Pulmonary artery endothelial cell (primary cell): ENCODE results near the gene TMEM108. TPM values are rescaled to one million over a fixed set of nuclear protein-coding genes. Genes with fewer than 3 reads are reported as not detected.

Experiments used
- DNase-seq: peaks from one replicate; pipeline ENCODE4 v3.0.0-alpha.2; 2011; ENCODE audit warnings: low read depth, low spot score
- total RNA-seq: library from RNA; depleted of rRNA; stranded (reverse); fragments of >200 nt; gene quantifications from 2 replicates; pipeline ENCODE4 v1.2.3, GENCODE V29; 2014

The TMEM108 gene
- total RNA-seq, 1 donor from 2014 or later = 0.40 TPM

GRCh38 chr3:133054586-133054985 lies 16.4 kb downstream of the TMEM108 start:
- no peak for DNase-seq

DNA sequence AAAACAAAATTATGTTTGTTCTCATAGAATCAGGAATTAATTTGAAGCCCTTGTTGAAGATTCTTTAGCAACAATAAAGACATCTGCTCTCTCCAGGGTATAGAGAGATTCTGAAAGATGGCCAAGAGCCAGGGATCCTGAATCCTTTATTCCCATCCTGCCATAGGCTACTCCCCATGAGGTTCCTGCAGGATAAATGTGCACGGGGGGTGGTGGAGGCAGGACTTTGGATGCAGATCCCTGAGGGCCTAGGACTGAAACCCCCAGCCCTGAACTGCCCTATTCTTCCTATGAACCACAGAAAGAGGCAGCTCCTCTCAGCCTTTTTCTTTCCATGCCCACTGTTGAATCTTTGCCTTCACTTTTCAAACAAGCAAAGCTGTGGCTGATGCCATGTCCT lies 17.1 kb downstream of the TMEM108 start:
- no peak for DNase-seq

DNA sequence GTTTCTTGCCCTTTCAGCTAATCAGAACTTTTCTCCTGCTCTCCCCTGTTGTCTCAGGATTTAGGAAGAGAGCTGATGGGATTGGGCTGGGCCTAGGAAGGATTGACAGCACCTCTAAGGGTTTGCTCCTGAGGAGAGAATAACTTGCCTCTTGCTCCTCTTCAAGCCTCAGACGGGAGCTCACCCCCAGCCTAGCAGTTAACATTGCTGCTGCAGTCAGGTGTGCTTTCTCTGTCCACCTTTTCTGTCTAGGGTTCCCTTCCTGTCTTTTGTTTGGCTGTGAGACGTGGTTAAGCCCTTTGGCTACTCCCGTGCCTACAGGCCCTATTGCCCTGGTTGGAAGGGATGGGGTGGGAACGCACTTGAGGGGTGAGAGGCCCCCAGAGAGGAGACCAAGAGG lies 20.1 kb downstream of the TMEM108 start:
- DNase-seq = no peak

DNA sequence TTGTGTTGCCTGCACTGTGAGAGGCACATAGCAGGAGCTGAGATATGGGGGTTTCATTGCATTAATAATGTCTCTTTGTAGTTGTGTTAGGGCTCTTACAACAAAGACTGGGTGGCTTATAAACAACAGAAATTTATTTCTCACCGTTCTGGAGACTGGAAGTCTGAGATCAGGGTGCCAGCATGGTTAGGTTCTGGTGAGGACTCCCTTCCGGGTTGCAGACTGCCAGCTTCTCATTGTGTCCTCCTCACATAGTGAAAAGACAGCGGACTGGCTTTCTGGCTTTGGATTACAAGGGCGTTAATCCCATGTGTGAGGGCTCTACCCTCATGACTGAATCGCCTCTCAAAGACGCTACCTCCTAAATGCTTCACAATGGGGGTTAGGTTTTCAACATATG lies 20.6 kb downstream of the TMEM108 start:
- no peak for DNase-seq

- no peak for DNase-seq
Measured at GRCh38 chr3:133065193-133065961, 27.2 kb downstream of the TMEM108 start.

DNA sequence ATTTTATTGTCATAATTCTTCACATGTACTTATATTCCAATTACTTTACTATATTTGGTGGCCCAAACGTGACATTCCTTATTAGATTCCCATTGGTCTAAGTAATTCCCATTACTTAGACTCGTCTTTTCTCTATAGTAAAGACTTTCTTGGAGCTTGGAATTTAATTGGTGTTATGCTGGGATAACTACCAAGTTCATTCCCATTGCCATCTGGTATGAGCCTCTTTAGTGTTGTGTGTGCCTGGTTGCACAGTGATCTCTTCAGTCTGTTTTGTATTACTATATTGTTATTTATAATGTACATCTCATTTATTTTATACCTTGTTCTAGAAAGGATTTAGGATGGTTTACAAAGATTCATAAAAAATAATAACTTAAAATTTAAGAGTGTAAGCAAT lies 27.8 kb downstream of the TMEM108 start:
- no peak for DNase-seq

DNA sequence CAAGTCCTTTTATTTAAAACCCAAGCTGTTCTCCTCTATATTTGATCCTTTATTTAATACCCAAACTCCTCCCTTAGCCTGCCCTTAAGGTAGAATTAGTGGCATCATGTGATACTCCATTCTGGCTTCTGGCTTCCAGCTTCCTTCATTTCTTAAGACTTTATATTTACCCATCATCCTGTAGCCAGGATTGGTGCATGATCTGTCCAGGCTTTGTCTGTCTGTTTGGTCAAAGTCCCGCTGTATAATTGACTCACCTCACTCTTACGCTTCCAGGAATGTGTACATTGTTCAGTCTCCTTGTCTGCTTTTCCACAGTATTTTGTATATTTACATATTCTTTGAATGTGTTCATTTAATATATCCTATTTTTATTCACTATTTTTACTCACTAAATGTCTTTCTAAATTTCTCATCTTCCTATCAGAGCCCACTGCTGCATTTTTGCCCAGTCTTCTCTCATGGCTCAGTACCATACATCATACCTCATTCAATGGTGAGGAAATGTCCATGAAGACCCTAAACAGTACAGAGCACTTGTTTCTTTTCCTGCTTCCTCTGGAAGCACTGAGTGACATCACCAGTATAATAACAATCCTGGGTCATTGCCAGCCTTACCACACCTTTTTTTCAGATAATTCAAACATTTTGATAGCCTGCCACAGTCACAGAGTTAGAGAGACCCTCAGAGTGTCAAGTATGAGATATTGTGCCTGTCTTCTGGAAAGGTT lies 31.5 kb downstream of the TMEM108 start:
- DNase-seq = no peak

DNA sequence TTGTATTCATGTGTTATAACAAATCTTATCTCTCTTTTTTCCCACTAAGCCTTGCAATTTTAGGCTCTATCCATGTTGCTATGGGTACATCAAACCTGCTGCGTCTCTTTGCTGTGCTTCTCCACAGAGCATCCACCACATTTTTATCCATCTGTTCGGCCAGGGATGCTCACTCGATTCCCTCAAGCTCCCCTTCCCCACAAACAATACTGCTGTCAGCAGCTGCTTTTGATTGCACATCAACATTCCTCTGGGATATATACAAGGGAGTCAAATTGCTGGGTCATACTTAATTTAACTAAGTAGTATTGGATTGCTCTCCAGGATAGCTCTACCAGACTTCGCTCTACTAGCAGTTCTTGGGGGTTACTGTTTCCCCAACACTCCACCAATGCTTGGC lies 36.8 kb downstream of the TMEM108 start:
- no peak for DNase-seq

GRCh38 chr3:133077688-133078087 lies 39.5 kb downstream of the TMEM108 start:
- DNase-seq = no peak

DNA sequence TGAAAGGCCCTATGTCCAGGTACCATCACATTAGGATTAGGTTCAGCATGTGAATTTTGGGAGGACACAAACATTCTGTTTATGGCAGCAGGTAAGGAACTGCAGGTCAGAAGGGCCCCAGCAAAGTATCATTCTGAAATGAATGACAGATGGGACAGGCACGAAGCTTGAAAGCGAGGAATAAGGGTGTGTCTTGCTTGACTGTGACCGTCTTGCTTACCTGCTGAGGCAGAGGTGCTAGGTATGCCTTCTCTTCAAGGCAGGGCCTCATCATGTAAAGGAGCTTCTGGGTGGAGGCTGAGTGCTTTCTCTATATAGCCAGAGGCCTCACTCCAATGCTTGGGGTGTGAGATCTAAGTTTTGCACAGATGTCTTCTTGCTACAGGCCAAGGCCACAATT lies 41.4 kb downstream of the TMEM108 start:
- DNase-seq = no peak

GRCh38 chr3:133081016-133081415 lies 42.8 kb downstream of the TMEM108 start:
- DNase-seq = no peak

- DNase-seq = no peak
Measured at GRCh38 chr3:133083395-133083794, 45.2 kb downstream of the TMEM108 start.

DNA sequence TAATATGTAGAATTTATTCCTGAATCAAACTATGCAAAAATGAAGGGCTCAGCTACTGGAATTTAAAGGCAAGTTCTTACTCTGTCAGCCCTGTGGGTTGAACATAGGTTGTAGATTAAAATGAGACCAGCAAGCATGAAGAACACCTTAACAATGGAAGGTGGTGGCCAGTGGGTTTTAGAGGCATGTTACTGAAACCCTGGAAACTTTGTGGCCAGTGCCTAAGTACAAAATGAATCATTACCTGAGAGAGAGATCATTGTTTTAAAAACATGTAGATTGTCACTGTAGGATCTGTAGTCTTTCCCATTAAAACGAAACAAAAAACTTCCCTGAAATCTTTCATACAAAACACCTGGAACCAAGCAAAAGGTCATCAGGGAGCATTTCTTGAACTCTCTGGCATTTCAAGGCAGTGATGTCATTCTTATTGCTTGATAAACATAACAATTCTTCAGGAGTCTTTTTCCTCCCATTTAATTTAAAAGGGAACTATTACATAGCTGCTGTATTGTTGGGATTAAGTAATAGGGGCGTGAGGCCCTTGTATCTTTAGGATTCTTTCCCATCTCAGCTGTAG lies 51.8 kb downstream of the TMEM108 start:
- no peak for DNase-seq

DNA sequence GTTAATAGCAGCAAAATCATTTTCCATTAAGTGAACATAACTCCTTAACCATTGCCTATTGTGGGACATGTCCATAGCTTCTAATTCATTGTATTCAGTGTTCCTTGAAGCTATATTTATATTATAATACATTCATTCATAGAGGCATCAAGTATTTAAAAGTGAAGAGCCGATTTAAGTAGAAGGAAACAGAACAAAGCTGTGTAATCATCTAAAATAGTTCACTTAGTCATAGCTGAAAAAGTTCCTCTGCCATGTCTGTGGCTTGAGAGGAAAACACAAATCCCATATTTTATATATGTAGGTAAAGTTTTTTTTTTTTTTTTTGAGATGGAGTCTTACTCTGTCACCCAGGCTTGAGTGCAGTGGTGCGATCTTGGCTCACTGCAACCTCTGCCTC lies 54.5 kb downstream of the TMEM108 start:
- DNase-seq = no peak

DNA sequence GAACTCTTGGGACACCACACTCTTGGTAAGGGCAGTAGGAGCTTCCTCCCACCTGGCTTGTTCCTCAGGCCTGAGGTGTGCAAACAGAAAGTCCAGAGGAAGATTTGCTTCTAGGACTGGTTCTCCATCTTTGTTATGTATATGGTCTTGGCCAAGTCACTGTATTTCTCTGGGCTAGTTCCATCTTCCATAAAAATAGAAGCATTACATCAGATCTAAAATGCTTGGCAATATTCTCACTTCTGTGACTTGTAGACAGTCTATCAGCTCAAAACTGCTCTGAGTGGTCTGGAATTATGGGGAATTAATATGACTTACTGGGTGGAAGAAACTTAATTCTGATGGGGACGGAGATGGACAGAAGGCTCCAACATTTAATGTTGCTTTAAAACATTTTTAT lies 55.2 kb downstream of the TMEM108 start:
- no peak for DNase-seq

DNA sequence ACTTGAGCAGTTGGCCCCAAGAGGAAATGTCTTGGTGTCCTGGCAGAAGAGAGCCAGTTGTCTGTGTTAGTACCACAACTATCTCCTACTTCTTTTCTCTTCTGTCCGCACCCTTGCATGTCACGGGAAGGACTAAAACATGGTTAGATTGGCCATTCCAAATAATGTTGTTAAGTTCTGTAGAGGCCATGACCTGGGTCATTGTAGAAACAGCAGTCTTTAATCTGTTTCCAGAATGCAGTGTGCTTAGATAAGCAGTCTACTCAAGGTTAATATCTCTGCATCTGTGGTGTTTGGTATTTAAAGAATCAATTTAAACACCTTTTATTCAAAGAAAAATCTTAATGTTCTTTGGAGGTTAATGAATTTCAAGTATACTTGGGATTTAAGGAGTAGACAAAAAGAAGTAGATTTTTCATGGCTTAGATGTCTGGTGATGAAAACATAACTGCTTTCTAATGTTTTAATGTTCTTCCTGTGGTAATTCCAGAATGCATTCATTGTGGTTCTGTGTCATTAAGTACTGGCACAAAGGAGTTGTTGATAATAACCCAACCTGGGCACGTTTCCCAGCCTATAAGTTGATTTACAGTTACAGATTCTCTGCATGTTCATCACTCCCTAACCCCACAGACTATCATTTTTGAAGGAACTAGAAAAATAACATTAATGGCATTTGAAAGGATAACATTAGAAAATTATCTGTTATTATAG lies 58.9 kb downstream of the TMEM108 start:
- DNase-seq = no peak

- no peak for DNase-seq
Measured at GRCh38 chr3:133103706-133104105, 65.5 kb downstream of the TMEM108 start.

DNA sequence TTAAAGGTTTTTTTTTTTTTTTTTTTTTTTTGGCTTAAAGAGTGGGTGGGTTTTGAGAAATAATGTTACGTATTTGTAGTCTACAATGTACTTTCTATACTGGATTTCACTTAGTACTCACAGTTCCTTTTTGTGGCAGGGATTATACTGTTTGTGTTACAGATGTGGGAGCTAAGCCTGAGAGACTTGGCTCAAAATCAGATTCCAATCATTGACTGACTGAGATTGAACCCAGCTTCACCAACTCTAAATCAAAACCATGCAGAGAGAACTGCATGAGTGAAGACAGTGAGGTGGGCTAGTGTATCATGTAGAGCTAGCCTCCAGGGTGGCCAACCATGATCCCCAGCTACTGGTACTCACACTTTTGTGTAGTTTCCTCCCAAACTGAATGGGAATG lies 68.0 kb downstream of the TMEM108 start:
- no peak for DNase-seq

DNA sequence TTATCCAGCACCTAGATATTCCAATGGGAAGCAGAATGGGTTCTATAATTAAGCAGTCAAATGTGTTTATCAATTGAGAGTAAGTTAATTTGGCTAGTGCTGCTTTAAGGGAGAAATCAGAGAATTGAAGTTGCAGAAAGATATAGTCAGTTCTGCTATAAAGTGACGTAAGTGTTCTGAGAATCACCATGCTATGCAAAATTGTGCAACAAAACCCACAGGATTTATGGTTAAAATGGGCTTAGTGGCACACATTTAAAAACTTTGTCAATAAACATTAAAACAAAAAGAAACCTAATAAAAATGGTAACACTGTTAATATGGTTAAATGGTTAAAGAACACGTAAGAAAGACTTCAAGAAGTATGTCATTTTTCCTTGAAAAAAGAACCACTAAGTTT lies 74.5 kb downstream of the TMEM108 start:
- DNase-seq = no peak

- no peak for DNase-seq
Measured at GRCh38 chr3:133113526-133113925, 75.3 kb downstream of the TMEM108 start.

DNA sequence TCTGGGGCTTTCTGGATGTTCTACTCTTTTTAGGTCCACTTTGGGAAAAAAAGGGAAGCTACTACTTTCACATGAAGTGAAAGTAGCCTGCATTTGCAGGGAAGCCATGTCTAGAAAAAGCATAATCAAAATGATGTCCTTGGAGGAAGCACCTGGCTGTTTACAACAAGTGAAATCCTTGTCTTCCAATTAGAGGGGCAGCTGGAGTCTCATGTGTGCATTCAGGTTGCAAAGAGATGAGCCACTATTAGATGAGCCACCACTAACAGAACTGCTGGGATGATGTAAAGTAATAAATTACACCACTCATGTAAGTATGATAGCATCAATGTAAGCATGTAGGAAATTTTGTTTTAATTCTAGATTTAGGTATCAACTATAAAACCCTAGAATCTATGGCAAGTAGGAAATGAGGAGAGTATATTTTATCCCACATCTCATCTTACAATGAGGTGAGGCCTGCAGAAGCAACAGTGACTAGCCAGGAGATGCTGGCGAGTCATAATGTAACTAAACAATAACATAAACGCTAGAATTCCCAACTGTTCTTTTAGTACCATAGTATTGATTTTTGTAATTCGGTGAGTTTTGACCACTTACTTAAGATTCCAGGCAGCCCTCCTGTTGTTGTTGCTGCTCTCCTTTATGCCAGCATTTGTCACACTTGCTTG lies 75.9 kb downstream of the TMEM108 start:
- no peak for DNase-seq

GRCh38 chr3:133115176-133115575 lies 77.0 kb downstream of the TMEM108 start:
- no peak for DNase-seq
